Measurements from ENCODE around the gene GALNT17.

- TF ChIP-seq CTCF (IDR thresholded peaks at IDR 0.05) (no peak), POLR2AphosphoS5 (IDR thresholded peaks at IDR 0.05) (no peak)
Observed at GRCh38 chr7:71411475-71411874, 279.5 kb downstream of the GALNT17 start.

All from breast epithelium (tissue), 3 donors.